Eye (tissue), 1 donor: ENCODE measurements around the gene IPPK.
"Not testable (repeated sequence)": the region's sequence is repeated elsewhere in the genome, so short reads cannot be mapped to it uniquely, and the experiment has no call there.

ENCODE experiments used
- DNase-seq: peaks from one replicate; pipeline ENCODE4 v3.0.0-alpha.2; 2015

IPPK gene

DNA sequence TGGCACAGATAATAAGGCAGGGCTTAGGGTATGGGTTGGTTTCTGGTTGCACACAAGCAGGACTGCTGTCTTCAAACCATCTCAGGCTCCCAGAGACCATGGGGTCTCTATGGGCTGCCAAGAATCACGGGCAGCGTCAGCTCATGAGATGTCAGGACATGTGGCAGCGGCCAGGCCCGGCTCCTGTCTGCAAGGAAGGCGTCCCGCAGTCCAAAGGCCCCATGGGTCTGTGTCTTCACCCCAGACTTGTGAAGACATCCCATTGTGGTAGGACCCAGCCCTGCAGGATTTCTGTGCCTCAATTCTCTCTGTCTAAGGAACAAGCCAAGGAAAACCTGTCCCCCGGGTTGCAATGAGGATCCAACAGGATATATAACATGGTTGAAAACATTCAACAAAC is 32.6 kb downstream of the IPPK start:
- no peak for DNase-seq

- no peak for DNase-seq
Measured at GRCh38 chr9:92636627-92637026, 33.3 kb downstream of the IPPK start.

DNA sequence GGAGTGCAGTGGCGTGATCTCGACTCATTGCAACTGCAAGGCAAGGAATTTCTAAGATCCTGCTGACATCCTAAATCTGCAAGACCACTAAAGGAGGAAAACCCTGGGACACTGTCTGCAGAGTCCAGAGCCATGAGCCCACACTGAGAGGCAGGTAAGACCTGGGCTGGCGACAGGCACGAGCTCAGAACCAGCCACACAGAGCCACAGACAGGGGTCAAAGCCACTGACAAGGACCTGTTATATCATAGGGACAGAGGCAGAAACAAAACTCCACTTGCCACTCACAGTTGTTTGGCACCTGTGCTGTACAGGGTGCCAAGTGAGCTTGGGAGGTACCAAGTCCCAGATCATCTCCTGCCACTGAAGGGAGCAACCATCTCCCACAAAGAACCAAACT is 34.2 kb downstream of the IPPK start:
- DNase-seq, result no peak

DNA sequence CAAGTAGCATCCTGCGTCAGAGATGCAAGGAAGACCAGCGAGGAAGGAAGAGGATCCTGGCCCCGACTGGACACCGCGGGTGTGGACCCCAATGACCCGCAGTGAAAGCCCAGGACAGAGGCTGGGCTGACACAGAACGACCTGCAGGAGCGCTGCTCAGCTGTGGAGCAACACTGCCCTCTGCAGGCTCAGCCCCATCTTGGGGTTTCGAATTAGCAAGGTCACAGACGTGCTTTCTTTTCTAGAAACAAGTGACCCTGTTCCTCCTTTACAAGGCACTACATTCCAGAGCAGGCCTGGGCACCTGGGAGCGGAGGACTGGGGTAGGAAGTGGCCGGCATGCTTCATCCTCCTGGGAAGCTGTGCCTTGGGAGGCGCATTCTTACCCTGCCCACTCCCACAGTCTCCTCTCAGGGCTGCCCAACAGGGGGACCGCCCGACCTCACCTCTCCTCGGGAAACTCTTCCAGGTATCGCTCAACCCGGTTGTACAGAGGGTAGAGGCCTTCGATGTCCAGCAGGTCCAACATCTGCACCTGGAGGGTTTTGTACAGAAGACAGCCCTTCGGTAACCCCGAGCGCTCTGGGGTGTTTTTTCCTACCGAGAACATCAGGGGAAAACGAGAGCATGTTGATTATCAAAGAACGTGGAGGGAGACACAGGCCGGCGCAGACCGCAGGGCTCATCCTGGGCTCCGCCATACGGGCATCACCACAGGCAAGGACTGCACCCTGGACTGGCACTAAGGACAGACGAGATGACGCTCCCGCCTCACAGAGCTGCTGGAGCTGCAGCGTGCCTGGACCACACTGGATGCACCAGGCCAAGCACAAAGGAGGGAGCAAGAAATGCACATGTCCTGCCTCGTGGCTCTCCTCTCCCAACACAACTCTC is 35.0 kb downstream of the IPPK start:
- DNase-seq, result peak; percentile 89

- DNase-seq, result no peak
Measured at GRCh38 chr9:92633614-92634278, 36.2 kb downstream of the IPPK start.

GRCh38 chr9:92632641-92633040 is 37.3 kb downstream of the IPPK start:
- DNase-seq, result no peak

- no peak for DNase-seq
Measured at GRCh38 chr9:92631452-92632343, 38.2 kb downstream of the IPPK start.

DNA sequence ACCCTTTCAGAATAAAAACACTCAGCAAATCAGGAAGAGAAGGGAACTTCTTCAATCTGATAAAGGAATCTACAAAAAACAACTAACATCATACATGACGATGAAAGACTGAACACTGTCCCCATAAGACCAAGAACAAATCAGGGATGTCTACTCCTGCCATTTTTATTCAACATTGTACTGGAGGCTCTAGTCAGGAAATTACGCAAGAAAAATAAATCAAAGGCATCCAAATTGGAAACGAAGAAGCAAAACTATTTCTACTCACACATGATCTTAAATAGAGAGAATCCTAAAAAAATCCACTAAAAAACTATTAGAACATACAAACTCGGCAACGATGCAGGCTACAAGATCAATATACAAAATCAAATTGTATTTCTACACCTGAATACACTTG is 42.3 kb downstream of the IPPK start:
- no peak for DNase-seq

- DNase-seq, result no peak
Measured at GRCh38 chr9:92626484-92626883, 43.4 kb downstream of the IPPK start.

DNA sequence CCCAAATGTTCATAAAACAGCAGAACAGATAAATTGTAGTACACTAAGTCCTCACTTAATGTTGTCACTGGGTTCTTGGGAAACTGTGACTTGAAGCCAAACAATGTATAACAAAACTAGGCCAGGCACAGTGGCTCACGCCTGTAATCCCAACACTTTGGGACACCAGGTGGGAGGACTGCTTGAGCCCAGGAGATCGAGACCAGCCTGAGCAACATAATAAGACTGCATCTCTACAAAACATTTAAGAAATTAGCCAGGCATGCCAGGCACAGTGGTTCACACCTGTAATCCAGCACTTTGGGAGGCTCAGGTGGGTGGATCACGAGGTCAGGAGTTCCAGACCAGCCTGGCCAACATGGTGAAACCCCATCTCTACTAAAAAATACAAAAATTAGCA is 46.0 kb downstream of the IPPK start:
- DNase-seq, result not testable (repeated sequence)

- no peak for DNase-seq
Measured at GRCh38 chr9:92620845-92621244, 49.1 kb downstream of the IPPK start.

GRCh38 chr9:92619601-92620300 is 50.2 kb downstream of the IPPK start:
- no peak for DNase-seq

GRCh38 chr9:92618633-92619225 is 51.2 kb downstream of the IPPK start:
- DNase-seq, result no peak

- no peak for DNase-seq
Measured at GRCh38 chr9:92617951-92618510, 51.9 kb downstream of the IPPK start.

- no peak for DNase-seq
Measured at GRCh38 chr9:92617195-92617813, 52.6 kb downstream of the IPPK start.

DNA sequence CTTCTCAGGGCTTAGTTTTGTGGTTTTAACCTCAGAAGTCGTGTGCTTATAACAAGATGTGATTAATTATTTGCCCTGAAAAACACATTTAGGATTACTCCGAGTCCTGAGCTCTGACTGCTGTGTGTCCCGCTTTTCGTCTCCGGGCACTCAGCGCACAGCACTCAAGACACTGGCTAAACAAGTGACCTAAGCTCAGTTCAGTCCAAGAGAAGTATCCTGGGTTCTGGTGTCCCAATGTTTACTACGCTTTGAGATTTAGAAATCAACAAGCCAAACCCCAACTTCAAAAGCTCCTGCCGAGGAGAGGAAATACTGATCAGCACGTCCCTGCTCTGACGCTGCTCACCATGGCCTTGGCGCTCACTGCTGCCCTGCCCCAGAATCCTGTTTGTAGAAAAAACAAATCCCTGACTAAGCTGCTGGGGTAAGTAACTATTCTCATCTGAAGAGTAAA is 53.2 kb downstream of the IPPK start:
- DNase-seq, result no peak

DNA sequence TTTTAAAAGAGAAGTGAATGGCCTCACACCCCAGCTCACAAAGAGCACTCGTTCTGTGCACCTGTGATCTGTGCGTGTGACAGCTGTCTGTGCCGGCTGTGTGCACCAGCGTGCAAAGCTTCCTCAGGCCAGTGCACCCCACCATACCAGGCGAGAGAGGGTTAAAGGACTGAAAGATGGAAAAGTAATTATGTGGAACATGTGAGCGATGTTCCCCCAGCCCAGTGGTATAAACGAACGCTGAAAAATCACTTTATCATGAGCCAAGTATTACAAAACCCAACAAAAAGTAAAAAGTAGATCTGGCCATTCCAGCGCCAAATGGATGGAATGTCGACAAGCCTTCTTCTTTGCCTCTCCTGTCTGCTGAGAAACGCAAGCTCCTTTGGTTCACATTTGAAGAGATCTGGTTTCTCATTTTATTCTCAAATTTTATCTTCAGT is 53.7 kb downstream of the IPPK start:
- DNase-seq, result peak; percentile 52

GRCh38 chr9:92615790-92616189 is 54.1 kb downstream of the IPPK start:
- DNase-seq, result no peak

- no peak for DNase-seq
Measured at GRCh38 chr9:92614763-92615461, 55.0 kb downstream of the IPPK start.

GRCh38 chr9:92614123-92614510 is 55.8 kb downstream of the IPPK start:
- DNase-seq, result no peak
